ENCODE measurements around the gene PIGX. TPM values are rescaled to one million over a fixed set of nuclear protein-coding genes. Genes with fewer than 3 reads are reported as not detected.

Gene PIGX
- total RNA-seq, 1 donor from 2014 or later, result 24.8 TPM

- no peak for DNase-seq (ENCODE audit: low read depth)
- TF ChIP-seq CTCF (conservative IDR thresholded peaks at IDR 0.05; ENCODE audit: low read depth, low read length), result no peak
- no peak overlapping the region for H3K4me3 ChIP-seq (ENCODE audit: low read depth, low read length)
These were observed 51.0 kb downstream of the PIGX start for GRCh38 chr3:196763179-196763578.

GRCh38 chr3:196765454-196765853 is 53.3 kb downstream of the PIGX start:
- H3K4me3 ChIP-seq (ENCODE audit: low read depth, low read length), result no peak overlapping the region
- TF ChIP-seq CTCF (conservative IDR thresholded peaks at IDR 0.05; ENCODE audit: low read depth, low read length), result no peak

GRCh38 chr3:196771067-196771466 is 58.9 kb downstream of the PIGX start:
- H3K4me3 ChIP-seq (ENCODE audit: low read depth, low read length), result no peak overlapping the region
- no peak for DNase-seq (ENCODE audit: low read depth)
- no peak for TF ChIP-seq CTCF (conservative IDR thresholded peaks at IDR 0.05; ENCODE audit: low read depth, low read length)

More at GRCh38 chr3:196765454-196765853, 53.3 kb downstream of the PIGX start:
- DNase-seq (ENCODE audit: low read depth), result no peak

GRCh38 chr3:196772102-196772501 is 59.9 kb downstream of the PIGX start:
- DNase-seq (ENCODE audit: low read depth), result no peak
- TF ChIP-seq CTCF (conservative IDR thresholded peaks at IDR 0.05; ENCODE audit: low read depth, low read length), result no peak

GRCh38 chr3:196772897-196773296 is 60.7 kb downstream of the PIGX start:
- no peak for TF ChIP-seq CTCF (conservative IDR thresholded peaks at IDR 0.05; ENCODE audit: low read depth, low read length)
- DNase-seq (ENCODE audit: low read depth), result no peak
- no peak overlapping the region for H3K4me3 ChIP-seq (ENCODE audit: low read depth, low read length)

More at GRCh38 chr3:196772102-196772501, 59.9 kb downstream of the PIGX start:
- H3K4me3 ChIP-seq (ENCODE audit: low read depth, low read length), result no peak overlapping the region

GRCh38 chr3:196774191-196774820 is 62.1 kb downstream of the PIGX start:
- no peak for TF ChIP-seq CTCF (conservative IDR thresholded peaks at IDR 0.05; ENCODE audit: low read depth, low read length)
- H3K4me3 ChIP-seq (ENCODE audit: low read depth, low read length), result no peak overlapping the region
- peak; percentile 47 for DNase-seq (ENCODE audit: low read depth)

GRCh38 chr3:196774848-196775422 is 62.8 kb downstream of the PIGX start:
- no peak overlapping the region for H3K4me3 ChIP-seq (ENCODE audit: low read depth, low read length)
- no peak for TF ChIP-seq CTCF (conservative IDR thresholded peaks at IDR 0.05; ENCODE audit: low read depth, low read length)
- no peak for DNase-seq (ENCODE audit: low read depth)
